Transverse colon (tissue), 3 donors: Measurements from ENCODE around the gene CLDN4.

Experiments used
- CTCF ChIP-seq, 5 experiments: fragments of 200-600 bp in 3 of 5; fragments of 450-650 bp in 2 of 5; sonication (generic) in 3 of 5; IDR thresholded peaks; 1 replicate in 2 of 5; 2 replicates in 3 of 5; pipeline ENCODE4 v1.5.1; 2016 to 2017; ENCODE audit warnings: antibody characterized with exemption in 5 of 5, inconsistent platforms in 3 of 5, mild to moderate bottlenecking in 2 of 5, moderate library complexity in 1 of 5
- EP300 ChIP-seq: sonication (generic); formaldehyde crosslinking; IDR thresholded peaks from one replicate; pipeline ENCODE4 v1.6.1; 2017; ENCODE audit warnings: antibody characterized with exemption, low read depth

DNA sequence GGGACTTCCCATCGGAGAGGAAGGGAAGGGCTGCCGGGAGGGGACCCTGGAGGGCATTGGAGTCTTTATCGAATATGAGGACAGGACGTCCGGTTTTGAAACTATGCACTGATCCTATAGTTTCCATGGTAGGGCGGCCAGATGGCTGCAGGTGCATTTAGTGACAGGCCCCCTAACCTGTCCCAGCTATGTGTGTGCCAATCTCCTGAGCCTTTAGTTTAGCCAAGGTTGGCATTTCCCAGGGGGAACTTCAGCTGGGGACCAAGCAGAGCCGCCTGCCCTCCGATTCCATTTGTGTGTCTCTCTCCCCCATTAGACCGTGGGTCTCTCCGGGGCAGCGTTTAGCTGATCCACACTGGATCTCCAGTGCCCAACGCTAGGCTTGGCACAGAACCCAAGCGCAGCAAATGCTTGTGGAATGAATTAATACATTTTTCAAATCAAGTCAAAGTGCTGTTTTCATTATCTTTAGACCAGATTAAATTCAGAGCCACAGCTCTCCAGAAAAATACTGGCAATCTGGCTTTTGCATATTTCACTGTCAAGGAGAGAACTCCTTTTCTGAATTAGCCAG, 50.0 kb downstream of the CLDN4 start:
- TF ChIP-seq CTCF (IDR thresholded peaks at IDR 0.05), result no peak
- no peak for TF ChIP-seq EP300
